HuH-7.5 (cell line): ENCODE data around the gene GPR39.

Experiments used
- DNase-seq: peaks from one replicate; pipeline ENCODE4 v3.0.0; 2011; ENCODE audit warnings: low spot score

The GPR39 gene

GRCh38 chr2:132446444-132446843 is 29.8 kb downstream of the GPR39 start:
- no peak for DNase-seq

- no peak for DNase-seq
Observed at GRCh38 chr2:132448331-132448730, 31.7 kb downstream of the GPR39 start.

DNA sequence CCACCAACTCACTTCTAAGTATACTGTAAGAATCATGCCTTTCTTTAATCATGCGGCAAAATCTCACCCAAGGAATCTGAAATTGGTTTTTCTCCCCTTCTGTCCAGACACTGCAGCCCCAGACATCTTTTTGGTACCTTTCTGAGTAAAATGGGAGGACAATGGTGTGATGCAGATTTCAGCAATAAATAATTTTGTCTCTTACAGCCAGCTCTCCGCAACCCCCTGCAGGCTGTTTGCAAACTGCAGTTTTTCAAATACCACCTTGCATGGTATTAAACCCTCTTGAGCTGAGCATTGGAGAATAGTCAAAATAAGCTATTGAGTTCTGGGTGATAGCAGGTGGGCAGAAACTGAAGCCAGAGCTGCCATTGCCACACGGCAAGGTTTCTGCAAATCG is 32.2 kb downstream of the GPR39 start:
- DNase-seq: no peak

DNA sequence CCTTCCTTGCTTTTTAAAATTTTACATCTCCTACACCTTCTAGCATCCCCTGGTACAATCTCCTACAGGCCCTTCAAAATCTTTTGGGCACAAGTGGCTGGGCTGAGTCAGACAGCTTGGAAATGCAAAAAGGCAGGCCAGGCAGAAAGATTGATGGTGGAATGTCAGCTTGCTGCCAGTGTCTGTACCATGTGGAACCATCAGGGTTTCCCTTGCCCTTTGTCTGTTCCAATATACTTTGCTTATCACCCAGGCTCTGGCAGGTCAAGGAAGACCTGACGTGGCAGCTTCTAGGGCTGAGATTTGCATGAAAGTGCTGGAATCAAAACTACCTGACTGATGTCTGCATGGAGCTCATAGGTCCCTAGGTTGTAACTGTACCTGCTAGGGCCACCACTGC is 33.3 kb downstream of the GPR39 start:
- DNase-seq: no peak

DNA sequence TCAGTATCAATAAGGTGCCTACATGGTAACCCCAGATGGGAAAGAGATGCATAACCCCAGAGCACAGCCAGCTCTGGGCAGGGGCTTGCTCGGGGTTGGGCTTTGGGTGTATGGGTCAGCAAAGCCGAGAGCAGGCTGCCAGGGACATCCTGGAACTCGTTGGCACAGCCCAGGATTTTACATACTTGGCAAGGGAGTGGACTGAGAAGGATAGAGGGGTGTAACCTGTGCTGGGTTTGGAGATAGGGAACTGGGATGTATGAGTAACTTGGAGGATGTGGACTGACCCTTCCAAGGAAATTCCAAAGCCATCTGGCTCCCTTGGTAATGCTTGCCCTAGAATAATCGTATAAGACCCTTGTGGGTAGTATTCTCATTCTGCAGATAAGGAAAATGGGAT is 44.2 kb downstream of the GPR39 start:
- no peak for DNase-seq

DNA sequence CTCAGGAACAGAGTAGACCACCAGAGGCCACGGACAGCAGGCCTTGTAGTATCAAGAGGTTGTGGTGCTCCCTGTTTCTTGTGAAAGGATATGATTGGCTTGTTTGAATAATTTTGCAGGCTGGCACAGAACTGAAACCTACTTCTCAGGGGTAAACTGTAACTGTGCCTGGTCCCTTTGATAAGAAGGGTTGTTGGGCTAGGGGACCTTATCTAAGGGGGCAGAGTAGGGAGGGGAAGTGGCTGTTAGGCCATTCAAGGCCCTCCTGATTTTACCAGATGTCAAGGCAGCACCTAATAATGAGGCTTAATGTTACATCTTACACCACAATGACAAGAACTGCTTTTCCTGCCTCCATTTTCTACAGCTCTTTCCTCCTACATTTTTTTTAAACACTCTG is 45.6 kb downstream of the GPR39 start:
- DNase-seq: no peak

DNA sequence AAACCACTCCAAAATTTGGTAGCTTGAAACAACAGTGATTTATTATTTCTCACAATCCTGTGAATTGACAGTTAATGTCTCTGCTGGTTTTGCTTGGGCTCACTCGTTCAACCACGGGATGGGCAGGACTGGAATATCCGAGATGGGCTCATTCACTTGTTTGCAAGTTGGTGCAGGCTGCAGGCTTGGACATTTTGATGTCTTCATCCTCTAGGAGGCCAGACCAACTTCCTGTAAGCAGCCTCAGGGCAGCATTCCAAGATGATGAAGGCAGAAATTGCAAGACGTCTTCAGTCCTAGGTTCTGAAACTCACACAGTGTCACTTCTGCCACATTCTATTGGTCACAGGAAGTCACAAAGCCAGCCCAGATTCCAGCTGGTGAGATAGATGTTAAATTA is 47.1 kb downstream of the GPR39 start:
- no peak for DNase-seq

- no peak for DNase-seq
Observed at GRCh38 chr2:132465917-132466316, 49.3 kb downstream of the GPR39 start.

DNA sequence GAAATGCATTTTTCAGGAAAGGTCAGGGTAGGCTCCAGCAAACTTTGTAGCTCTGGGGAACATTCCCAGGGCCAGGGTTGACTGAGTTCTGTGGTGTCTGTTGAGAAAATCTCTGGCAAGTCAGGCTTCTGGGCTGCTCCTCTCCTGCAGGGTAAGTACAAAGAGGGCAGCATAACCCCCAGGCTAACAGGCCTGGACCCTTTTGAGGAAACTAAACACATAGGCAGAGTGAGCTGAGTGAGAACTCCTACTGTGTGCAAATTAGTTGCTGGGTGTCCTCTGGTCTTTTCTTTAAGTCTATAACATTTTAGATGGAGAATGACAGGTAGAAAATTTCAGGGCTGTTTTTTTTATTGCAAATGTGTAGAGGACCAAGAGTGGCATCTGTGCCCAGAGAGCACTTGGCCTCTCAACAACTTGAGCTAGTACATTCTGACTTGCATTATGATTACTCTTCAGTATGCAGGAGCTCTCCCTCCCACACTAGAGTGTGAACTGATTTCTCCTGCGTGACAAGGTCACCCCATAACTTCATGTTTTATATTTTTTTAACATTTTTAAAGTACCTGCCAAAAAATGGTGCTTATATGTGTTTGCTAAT is 49.9 kb downstream of the GPR39 start:
- no peak for DNase-seq

DNA sequence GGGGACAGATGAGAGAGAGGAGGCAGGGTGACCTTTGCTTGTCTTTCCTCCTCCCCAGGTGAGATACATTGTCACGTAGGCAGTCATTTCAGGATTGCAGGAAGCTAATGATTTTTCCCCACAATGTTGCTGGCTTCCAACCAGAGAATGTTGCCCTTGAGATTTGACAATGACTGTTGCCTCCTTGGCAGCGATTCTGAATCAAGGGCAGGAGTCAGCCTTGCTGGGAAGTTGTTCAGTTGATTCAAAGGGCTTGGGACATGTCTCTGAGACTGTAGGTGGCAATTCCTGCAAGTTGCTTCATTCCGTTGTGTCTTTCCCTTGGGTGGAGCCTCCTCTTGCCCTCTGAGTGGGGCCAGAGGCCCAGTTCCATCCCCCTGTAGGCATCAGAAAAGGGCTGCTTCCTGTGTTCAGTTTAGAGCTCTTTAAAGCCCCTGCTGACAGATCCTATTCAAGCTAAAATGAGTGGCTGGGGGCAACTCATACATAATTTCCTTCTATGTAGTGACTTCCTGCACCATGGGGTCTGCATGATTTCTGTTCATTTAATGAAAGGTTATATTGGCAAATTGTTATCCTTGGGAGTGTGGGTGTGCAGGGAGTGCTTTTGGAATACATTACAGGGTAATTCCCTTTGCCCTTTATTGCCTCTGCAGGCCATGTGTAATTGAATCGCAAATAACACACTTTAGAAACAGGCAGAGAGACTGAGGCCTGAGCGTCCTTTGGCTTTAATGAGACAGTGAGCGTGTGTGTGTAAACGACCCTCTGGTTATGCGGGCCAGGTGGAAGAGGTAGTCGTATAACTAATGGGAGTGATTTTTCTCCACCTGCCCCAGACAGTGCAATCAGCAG is 52.4 kb downstream of the GPR39 start:
- DNase-seq: no peak

- no peak for DNase-seq
Observed at GRCh38 chr2:132470746-132471145, 54.1 kb downstream of the GPR39 start.

GRCh38 chr2:132473174-132473883 is 56.7 kb downstream of the GPR39 start:
- no peak for DNase-seq

- DNase-seq: no peak
Observed at GRCh38 chr2:132475615-132476014, 59.0 kb downstream of the GPR39 start.

- no peak for DNase-seq
Observed at GRCh38 chr2:132477436-132477835, 60.8 kb downstream of the GPR39 start.

GRCh38 chr2:132477962-132478361 is 61.4 kb downstream of the GPR39 start:
- DNase-seq: no peak

- DNase-seq: no peak
Observed at GRCh38 chr2:132478461-132479105, 62.0 kb downstream of the GPR39 start.

GRCh38 chr2:132479155-132479554 is 62.5 kb downstream of the GPR39 start:
- DNase-seq: no peak

DNA sequence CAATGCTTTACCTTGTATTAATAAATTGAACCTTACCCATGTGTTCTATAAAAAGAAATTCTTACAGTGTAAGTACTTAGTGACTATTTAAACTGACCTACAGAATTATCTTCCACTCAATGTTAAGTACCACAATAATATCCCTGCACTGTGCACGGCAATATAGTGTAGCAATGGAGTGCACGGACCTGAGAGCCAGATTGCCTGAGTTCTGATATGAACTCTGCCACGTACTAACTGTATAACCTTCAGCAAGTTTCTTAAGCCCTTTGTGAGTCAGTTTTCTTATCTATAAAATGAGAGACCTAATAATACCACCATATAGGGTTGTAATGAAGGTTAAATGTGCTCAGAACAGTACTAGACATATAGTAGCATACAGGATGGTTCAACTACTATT is 66.2 kb downstream of the GPR39 start:
- no peak for DNase-seq

GRCh38 chr2:132484144-132484543 is 67.5 kb downstream of the GPR39 start:
- no peak for DNase-seq

GRCh38 chr2:132488491-132488890 is 71.9 kb downstream of the GPR39 start:
- no peak for DNase-seq

GRCh38 chr2:132489150-132489549 is 72.5 kb downstream of the GPR39 start:
- DNase-seq: no peak

GRCh38 chr2:132495881-132496280 is 79.3 kb downstream of the GPR39 start:
- no peak for DNase-seq

- no peak for DNase-seq
Observed at GRCh38 chr2:132496555-132496954, 80.0 kb downstream of the GPR39 start.
